C4-2B (cell line): ENCODE measurements around the gene CACNA1G.

ENCODE experiments used
- H3K27ac ChIP-seq: fragments of 450-650 bp; 2 replicates; pipeline ENCODE4 v1.5.1; 2017
- ZFX ChIP-seq: fragments of 450-650 bp; IDR thresholded peaks from 2 replicates; pipeline ENCODE4 v1.6.1; 2017
- TF ChIP-seq, protein P1 (sequence below): fragments of 450-650 bp; conservative IDR thresholded peaks from 2 replicates; pipeline ENCODE4 v1.5.1; 2017; ENCODE audit warnings: mild to moderate bottlenecking

Gene CACNA1G

DNA sequence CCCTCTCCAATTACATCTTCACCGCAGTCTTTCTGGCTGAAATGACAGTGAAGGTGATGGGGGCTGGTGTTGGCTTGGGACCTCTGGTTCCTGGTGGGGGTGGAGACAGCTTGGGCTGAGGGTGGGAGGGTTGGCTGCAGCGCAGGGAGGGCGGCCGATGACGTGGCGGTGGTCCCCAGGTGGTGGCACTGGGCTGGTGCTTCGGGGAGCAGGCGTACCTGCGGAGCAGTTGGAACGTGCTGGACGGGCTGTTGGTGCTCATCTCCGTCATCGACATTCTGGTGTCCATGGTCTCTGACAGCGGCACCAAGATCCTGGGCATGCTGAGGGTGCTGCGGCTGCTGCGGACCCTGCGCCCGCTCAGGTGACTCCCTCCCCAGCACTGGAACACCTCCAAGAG lies 42.3 kb downstream of the CACNA1G start:
- TF ChIP-seq, protein P1, sequence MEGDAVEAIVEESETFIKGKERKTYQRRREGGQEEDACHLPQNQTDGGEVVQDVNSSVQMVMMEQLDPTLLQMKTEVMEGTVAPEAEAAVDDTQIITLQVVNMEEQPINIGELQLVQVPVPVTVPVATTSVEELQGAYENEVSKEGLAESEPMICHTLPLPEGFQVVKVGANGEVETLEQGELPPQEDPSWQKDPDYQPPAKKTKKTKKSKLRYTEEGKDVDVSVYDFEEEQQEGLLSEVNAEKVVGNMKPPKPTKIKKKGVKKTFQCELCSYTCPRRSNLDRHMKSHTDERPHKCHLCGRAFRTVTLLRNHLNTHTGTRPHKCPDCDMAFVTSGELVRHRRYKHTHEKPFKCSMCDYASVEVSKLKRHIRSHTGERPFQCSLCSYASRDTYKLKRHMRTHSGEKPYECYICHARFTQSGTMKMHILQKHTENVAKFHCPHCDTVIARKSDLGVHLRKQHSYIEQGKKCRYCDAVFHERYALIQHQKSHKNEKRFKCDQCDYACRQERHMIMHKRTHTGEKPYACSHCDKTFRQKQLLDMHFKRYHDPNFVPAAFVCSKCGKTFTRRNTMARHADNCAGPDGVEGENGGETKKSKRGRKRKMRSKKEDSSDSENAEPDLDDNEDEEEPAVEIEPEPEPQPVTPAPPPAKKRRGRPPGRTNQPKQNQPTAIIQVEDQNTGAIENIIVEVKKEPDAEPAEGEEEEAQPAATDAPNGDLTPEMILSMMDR, result no peak
- TF ChIP-seq ZFX, result no peak

DNA sequence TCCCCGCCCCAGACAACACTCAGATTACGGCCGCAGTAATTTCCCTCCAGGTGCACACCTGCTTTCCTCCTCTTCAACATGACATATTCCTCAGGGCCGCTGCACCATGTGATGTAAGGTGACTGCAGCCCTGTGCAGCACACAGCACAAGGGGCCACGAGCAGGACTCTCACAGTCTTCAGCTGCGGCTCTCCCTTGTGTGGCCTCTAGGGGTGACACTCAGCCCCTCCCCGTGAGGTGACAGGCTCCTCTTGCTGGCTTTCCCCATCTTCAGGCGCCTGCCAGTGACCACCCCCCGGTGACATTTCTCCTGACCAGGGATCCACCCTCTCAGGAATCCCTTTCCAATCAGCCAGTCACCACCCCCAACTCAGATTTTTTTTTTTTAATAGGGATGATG lies 42.8 kb downstream of the CACNA1G start:
- no peak overlapping the region for H3K27ac ChIP-seq
- TF ChIP-seq, protein P1, result no peak; the same call in 1 of the 2 replicates
- no peak for TF ChIP-seq ZFX

More for the DNA sequence above, 42.3 kb downstream of the CACNA1G start:
- H3K27ac ChIP-seq, result no peak overlapping the region

DNA sequence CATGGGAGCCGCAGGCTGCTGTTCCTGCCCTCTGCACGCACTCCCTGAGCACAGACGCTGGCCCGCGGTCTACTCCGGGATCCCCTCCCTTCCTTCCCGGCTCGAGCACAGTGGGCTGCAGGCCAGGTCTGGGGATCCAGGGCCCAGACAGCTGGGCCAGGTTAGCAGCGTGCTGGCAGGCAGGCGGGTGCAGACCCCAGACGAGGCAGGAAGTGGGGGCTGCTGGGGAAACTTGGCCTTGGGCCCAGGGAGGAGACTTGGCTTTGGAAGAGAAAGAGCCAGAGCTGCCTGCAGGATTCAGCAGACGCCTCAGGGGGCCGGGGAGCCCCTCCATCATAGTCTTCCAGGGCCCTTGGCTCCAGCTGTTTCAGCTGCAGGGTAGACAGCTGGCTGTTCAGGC lies 44.0 kb downstream of the CACNA1G start:
- no peak overlapping the region for H3K27ac ChIP-seq
- no peak for TF ChIP-seq ZFX
- TF ChIP-seq, protein P1, result no peak

DNA sequence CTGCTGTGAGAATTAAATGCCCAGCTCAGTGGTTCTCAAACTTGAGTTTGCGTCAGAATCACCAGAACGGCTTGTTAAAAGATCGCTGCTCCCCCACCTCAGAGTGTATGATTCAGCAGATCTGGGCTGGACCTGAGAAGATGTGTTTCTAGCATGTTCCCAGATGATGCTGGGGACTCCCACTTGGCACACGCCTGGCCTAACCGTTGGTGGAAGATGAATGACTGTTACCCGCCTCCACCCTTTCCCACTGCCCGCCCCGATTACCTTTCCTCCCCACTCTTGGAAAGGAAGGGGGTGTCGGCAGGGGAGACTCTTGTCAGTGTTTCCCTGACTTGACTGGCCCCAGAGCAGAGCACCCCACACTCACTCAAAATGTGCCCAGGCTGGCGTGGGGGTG lies 44.9 kb downstream of the CACNA1G start:
- H3K27ac ChIP-seq, result no peak overlapping the region
- TF ChIP-seq, protein P1, result no peak
- no peak for TF ChIP-seq ZFX

DNA sequence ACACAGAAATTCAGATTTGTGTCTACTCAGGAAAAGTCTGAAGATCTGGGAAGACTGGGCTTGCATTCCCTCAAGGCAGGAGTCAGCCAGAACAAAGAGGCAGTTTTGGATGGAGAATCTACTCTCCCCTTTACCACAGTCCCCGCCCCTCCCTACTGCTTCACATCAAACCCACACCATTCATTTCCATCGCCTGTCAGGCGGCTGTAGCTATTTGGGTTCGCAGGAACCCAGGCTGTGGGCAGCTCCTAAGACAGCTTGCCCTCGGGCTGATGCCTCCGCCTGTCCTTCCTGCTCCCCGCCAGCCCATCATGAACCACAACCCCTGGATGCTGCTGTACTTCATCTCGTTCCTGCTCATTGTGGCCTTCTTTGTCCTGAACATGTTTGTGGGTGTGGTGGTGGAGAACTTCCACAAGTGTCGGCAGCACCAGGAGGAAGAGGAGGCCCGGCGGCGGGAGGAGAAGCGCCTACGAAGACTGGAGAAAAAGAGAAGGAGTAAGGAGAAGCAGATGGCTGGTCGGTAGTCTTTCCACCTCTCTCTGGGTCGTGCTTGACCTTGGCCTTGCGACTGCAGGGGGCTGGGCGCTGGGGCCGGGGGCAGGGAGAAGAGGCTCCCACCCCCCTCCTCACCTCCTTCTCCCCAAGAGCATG lies 47.1 kb downstream of the CACNA1G start:
- no peak overlapping the region for H3K27ac ChIP-seq
- TF ChIP-seq ZFX, result no peak
- TF ChIP-seq, protein P1, result no peak

DNA sequence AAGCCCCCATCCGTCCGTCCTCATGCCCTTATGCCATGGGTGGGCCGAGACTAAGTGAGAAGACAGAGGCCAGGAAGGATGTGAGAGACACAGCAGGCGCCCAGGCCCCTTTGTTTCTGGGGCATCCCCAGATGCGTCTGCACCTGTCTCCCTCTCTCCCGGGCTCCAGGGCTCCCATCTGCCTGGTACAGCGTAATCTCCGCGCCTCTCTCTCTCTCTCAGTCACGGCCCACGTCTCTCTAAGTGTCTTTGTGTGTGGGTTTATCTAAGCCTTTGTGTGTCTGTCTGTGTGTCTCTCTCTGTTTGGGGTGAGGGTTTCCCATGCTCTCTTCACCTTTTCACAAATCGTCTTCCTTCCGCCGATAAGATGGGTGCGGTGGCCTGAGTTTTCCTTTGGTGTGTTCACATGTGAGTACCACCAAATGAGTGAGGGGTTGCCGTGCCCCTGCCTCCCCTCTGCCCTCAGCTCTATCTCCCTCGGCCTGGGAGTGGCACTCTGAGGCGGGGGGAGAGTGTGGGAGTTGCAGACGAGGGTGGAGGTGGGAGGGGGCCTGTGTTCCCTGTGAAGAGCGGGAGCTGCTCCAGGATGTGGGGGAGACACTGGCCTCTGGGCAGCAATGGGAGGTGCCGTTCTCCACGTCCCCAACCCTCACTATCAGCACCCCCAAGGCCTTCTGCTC lies 48.3 kb downstream of the CACNA1G start:
- TF ChIP-seq, protein P1, result no peak
- no peak for TF ChIP-seq ZFX

DNA sequence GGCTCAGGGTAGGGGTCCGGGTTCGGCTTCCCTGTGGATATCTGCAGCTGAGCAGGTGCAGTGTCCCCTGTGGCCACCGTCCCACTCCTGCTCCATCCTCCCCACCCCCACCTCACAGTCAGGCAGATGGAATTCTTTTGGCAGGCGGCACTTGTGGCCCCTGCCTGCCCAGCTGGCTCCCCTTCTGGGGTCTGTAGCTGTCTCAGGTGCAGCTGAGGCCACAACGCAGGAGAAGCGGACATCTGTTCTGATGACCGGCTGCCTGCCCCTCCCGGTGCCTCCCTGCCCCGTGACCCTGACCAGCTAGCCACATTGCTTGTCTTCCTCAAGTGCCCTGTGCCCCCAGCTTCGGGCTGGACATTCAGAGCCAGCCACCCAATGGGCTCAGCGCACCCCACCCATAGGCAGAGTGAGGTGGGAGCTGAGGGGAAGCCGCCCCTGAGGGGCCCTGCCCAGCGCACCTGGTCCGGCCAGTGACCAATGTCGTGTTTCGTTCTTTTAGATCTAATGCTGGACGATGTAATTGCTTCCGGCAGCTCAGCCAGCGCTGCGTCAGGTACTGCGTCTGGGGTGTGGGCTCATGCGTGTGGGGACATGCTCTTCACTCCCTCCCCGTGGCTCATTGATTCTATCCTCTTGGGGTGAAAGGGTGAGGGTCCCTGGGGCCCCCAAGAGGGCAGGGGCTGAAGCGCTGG lies 49.0 kb downstream of the CACNA1G start:
- no peak overlapping the region for H3K27ac ChIP-seq
- TF ChIP-seq ZFX, result no peak
- TF ChIP-seq, protein P1, result no peak

More for the DNA sequence above, 48.3 kb downstream of the CACNA1G start:
- no peak overlapping the region for H3K27ac ChIP-seq
